AG08395 (cell line): Measurements from ENCODE around the gene FNDC10.
"Not testable (repeated sequence)": the region's sequence is repeated elsewhere in the genome, so short reads cannot be mapped to it uniquely, and the experiment has no call there.

Experiments
- DNase-seq: peaks from one replicate; pipeline ENCODE4 v3.0.0; 2012; ENCODE audit warnings: mixed read lengths, low spot score

FNDC10 gene

GRCh38 chr1:1599030-1599934, 653 bp downstream of the FNDC10 start:
- DNase-seq, result peak; percentile 79

- DNase-seq, result no peak
Measured at GRCh38 chr1:1598720-1599029, 1.3 kb downstream of the FNDC10 start.

GRCh38 chr1:1598051-1598719, 1.8 kb downstream of the FNDC10 start:
- no peak for DNase-seq

GRCh38 chr1:1597275-1597930, 2.5 kb downstream of the FNDC10 start:
- DNase-seq, result no peak

- DNase-seq, result no peak
Measured at GRCh38 chr1:1596493-1597274, 3.3 kb downstream of the FNDC10 start.

GRCh38 chr1:1595341-1595740, 4.6 kb downstream of the FNDC10 start:
- not testable (repeated sequence) for DNase-seq

- DNase-seq, result no peak
Measured at GRCh38 chr1:1594602-1595260, 5.2 kb downstream of the FNDC10 start.

GRCh38 chr1:1593834-1594601, 5.9 kb downstream of the FNDC10 start:
- no peak for DNase-seq

- DNase-seq, result no peak
Measured at GRCh38 chr1:1591452-1591851, 8.5 kb downstream of the FNDC10 start.

- no peak for DNase-seq
Measured at GRCh38 chr1:1583347-1584010, 16.5 kb downstream of the FNDC10 start.

- no peak for DNase-seq
Measured at GRCh38 chr1:1582585-1583346, 17.2 kb downstream of the FNDC10 start.

- DNase-seq, result no peak
Measured at GRCh38 chr1:1578371-1578940, 21.5 kb downstream of the FNDC10 start.

- DNase-seq, result no peak
Measured at GRCh38 chr1:1577367-1578011, 22.4 kb downstream of the FNDC10 start.

GRCh38 chr1:1574721-1575537, 25.0 kb downstream of the FNDC10 start, which contains the start of gene SSU72:
TSS of gene SSU72 (minus strand) at chr1:1574863. CDS start at chr1:1574557, 306 bp downstream.
- DNase-seq, result peak; percentile 95

GRCh38 chr1:1573843-1574720, 25.9 kb downstream of the FNDC10 start:
- peak; percentile 82 for DNase-seq

- DNase-seq, result no peak
Measured at GRCh38 chr1:1569341-1569740, 30.6 kb downstream of the FNDC10 start.

- no peak for DNase-seq
Measured at GRCh38 chr1:1567891-1568291, 32.0 kb downstream of the FNDC10 start.
